ENCODE data around the gene FAM135A. TPM values are rescaled to one million over a fixed set of nuclear protein-coding genes. Genes with fewer than 3 reads are reported as not detected.
A peak's percentile ranks its signal among the peaks of the same experiment; 100 is the strongest.

The FAM135A gene
- polyA plus RNA-seq, 1 experiment = 2.9 TPM

GRCh38 chr6:70409216-70409615 is 4.1 kb upstream of the FAM135A start:
- TF ChIP-seq CTCF (IDR thresholded peaks at IDR 0.05; ENCODE audit: insufficient read depth, low read depth, low read length) = no peak
- ChIA-PET CTCF (no interaction called here), POLR2A (no interaction called here)
- Histone ChIP-seq H3K36me3 (ENCODE audit: control insufficient read depth, insufficient read depth, low read length) (no peaks in the 10 kb centered on the region), H3K4me3 (ENCODE audit: low read depth, low read length) (no peak overlapping the region), H3K27me3 (ENCODE audit: control insufficient read depth, insufficient read depth, low read length) (no peaks in the 10 kb centered on the region)
- DNase-seq (ENCODE audit: low read depth) = no peak

GRCh38 chr6:70411542-70412251 is 1.6 kb upstream of the FAM135A start:
- H3K36me3 ChIP-seq (ENCODE audit: control insufficient read depth, insufficient read depth, low read length) = no peaks in the 10 kb centered on the region
- no peak overlapping the region for H3K4me3 ChIP-seq (ENCODE audit: low read depth, low read length)
- POLR2A ChIA-PET = no interaction called here
- no peak for TF ChIP-seq CTCF (IDR thresholded peaks at IDR 0.05; ENCODE audit: insufficient read depth, low read depth, low read length)
- DNase-seq (ENCODE audit: low read depth) = no peak
- H3K27me3 ChIP-seq (ENCODE audit: control insufficient read depth, insufficient read depth, low read length) = no peaks in the 10 kb centered on the region
- CTCF ChIA-PET = no interaction called here

GRCh38 chr6:70412252-70413113 is 825 bp upstream of the FAM135A start:
- no peak for DNase-seq (ENCODE audit: low read depth)
- Histone ChIP-seq H3K36me3 (ENCODE audit: control insufficient read depth, insufficient read depth, low read length) (no peaks in the 10 kb centered on the region), H3K27me3 (ENCODE audit: control insufficient read depth, insufficient read depth, low read length) (no peaks in the 10 kb centered on the region), H3K4me3 (ENCODE audit: low read depth, low read length) (peak overlapping the region; percentile 85)
- ChIA-PET CTCF (interaction anchor here (2.9 kb wide), 1 partner anchor 43 kb away, joined by 10 read pairs; no protein-coding TSS in a partner anchor), POLR2A (interaction anchor here (0.7 kb wide), 1 partner anchor 14 kb away, joined by 3 read pairs; no protein-coding TSS in a partner anchor)
- no peak for TF ChIP-seq CTCF (IDR thresholded peaks at IDR 0.05; ENCODE audit: insufficient read depth, low read depth, low read length)

- POLR2A ChIA-PET = no interaction called here
- Histone ChIP-seq H3K4me3 (ENCODE audit: low read depth, low read length) (peak overlapping the region; percentile 85), H3K27me3 (ENCODE audit: control insufficient read depth, insufficient read depth, low read length) (no peaks in the 10 kb centered on the region), H3K36me3 (ENCODE audit: control insufficient read depth, insufficient read depth, low read length) (peaks cover 2% of the 10 kb centered on the region; the same call in 1 of the 2 replicates)
- CTCF ChIA-PET = interaction anchor here (0.6 to 2.9 kb wide), 3 partner anchors 14 to 488 kb away, joined by 3 to 10 read pairs (median 3); no protein-coding TSS in a partner anchor
- DNase-seq (ENCODE audit: low read depth) = no peak
- TF ChIP-seq CTCF (IDR thresholded peaks at IDR 0.05; ENCODE audit: insufficient read depth, low read depth, low read length) = no peak
Observed at GRCh38 chr6:70413992-70414494, 735 bp downstream of the FAM135A start.

- Histone ChIP-seq H3K4me3 (ENCODE audit: low read depth, low read length) (no peak overlapping the region), H3K36me3 (ENCODE audit: control insufficient read depth, insufficient read depth, low read length) (peaks cover 2% of the 10 kb centered on the region; the same call in 1 of the 2 replicates), H3K27me3 (ENCODE audit: control insufficient read depth, insufficient read depth, low read length) (no peaks in the 10 kb centered on the region)
- ChIA-PET CTCF (interaction anchor here (0.6 to 2.9 kb wide), 3 partner anchors 13 to 487 kb away, joined by 3 to 10 read pairs (median 3); no protein-coding TSS in a partner anchor), POLR2A (no interaction called here)
- DNase-seq (ENCODE audit: low read depth) = no peak
- TF ChIP-seq CTCF (IDR thresholded peaks at IDR 0.05; ENCODE audit: insufficient read depth, low read depth, low read length) = no peak
Observed at GRCh38 chr6:70414813-70415212, 1.5 kb downstream of the FAM135A start.
